ENCODE data around the gene ZNF213.

ZNF213 gene

DNA sequence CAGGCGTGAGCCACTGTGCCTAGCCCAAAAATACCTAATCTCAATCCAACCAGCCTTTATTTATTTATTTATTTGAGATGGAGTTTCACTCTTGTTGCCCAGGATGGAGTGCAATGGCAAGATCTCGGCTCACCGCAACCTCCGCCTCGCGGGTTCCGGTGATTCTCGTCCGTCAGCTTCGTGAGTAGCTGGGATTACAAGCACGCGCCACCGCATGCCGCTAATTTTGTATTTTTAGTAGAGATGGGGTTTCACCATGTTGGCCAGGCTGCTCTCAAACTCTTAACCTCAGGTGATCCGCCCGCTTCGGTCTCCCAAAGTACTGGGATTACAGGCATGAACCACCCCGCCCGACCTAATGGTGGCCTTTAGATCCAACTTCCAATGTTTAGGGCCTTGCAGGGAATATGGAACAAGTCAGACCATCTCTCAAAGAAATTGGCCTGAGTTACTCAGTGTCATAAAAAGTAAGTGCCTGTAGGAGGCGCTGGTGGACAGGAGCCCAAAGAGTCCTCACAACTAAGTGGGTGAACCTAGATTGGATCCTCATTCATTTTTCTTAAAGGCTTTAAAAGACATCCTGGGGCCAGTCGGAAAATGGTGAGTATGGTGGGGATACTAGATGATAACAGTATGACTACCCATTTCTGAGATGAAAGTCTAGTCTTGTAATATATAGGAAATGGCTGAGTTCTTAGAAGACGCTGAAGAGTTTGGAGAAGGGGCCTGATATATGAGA is 40.4 kb upstream of the ZNF213 start:
- no peaks in the 10 kb centered on the region for H3K9me2 ChIP-seq (ENCODE audit: low read depth, low read length)
- no peak overlapping the region for H3K4me2 ChIP-seq (ENCODE audit: low read length)
- H4K20me1 ChIP-seq (ENCODE audit: insufficient read depth, low read length), result no peaks in the 10 kb centered on the region
- H3K9ac ChIP-seq (ENCODE audit: low read length), result no peak overlapping the region
- H3K27ac ChIP-seq (ENCODE audit: low read depth, low read length, poor library complexity, severe bottlenecking), result no peak overlapping the region
- H2AFZ ChIP-seq (ENCODE audit: low read length), result no peak overlapping the region
- no peaks in the 10 kb centered on the region for H3F3A ChIP-seq (ENCODE audit: insufficient read depth, low read length)
- 0 out of 2 replicates have a peak, but pooled peaks cover 4% of the 10 kb centered on the region for H3K27me3 ChIP-seq (ENCODE audit: insufficient read depth, low read length)
- H3K4me1 ChIP-seq (ENCODE audit: insufficient read depth, low read length, severe bottlenecking), result peaks cover 13% of the 10 kb centered on the region
- no peaks in the 10 kb centered on the region for H3K9me3 ChIP-seq (ENCODE audit: low read length)
- H3K4me3 ChIP-seq (ENCODE audit: low read depth, low read length, poor library complexity, severe bottlenecking), result no peak overlapping the region
- no peaks in the 10 kb centered on the region for H3K79me2 ChIP-seq (ENCODE audit: insufficient read depth, low read length)
- no peaks in the 10 kb centered on the region for H3K36me3 ChIP-seq (ENCODE audit: insufficient read depth, low read length)
- TF ChIP-seq EZH2 (IDR thresholded peaks at IDR 0.05; ENCODE audit: borderline replicate concordance, low read length), result no peak
- TF ChIP-seq, protein P1, sequence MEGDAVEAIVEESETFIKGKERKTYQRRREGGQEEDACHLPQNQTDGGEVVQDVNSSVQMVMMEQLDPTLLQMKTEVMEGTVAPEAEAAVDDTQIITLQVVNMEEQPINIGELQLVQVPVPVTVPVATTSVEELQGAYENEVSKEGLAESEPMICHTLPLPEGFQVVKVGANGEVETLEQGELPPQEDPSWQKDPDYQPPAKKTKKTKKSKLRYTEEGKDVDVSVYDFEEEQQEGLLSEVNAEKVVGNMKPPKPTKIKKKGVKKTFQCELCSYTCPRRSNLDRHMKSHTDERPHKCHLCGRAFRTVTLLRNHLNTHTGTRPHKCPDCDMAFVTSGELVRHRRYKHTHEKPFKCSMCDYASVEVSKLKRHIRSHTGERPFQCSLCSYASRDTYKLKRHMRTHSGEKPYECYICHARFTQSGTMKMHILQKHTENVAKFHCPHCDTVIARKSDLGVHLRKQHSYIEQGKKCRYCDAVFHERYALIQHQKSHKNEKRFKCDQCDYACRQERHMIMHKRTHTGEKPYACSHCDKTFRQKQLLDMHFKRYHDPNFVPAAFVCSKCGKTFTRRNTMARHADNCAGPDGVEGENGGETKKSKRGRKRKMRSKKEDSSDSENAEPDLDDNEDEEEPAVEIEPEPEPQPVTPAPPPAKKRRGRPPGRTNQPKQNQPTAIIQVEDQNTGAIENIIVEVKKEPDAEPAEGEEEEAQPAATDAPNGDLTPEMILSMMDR (IDR thresholded peaks at IDR 0.05; ENCODE audit: low read length), result peak; percentile 86

DNA sequence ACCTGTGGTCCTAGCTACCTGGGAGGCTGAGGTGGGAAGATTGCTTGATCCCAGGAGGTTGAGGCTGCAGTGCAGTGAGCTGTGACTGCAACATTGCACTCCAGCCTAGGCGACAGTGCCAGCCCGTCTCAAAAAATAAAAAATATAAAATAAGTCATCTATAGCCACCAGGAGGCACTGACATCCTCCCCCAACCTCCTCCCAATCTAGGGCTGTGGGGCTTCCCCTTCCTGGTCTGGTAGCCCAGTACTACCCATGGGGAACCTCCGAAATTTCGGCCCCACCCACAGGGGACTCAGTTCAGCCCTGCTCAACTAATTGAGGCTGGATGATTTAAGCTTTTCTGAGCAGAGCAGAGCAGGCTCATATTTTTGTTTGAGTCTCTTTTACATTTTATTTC is 39.0 kb upstream of the ZNF213 start:
- Histone ChIP-seq H3K36me3 (ENCODE audit: insufficient read depth, low read length) (no peaks in the 10 kb centered on the region), H3K9me3 (ENCODE audit: low read length) (no peaks in the 10 kb centered on the region), H3K4me1 (ENCODE audit: insufficient read depth, low read length, severe bottlenecking) (peaks cover 19% of the 10 kb centered on the region), H3K9me2 (ENCODE audit: low read depth, low read length) (no peaks in the 10 kb centered on the region), H3F3A (ENCODE audit: insufficient read depth, low read length) (no peaks in the 10 kb centered on the region), H3K27ac (ENCODE audit: low read depth, low read length, poor library complexity, severe bottlenecking) (no peak overlapping the region), H3K27me3 (ENCODE audit: insufficient read depth, low read length) (0 out of 2 replicates have a peak, but pooled peaks cover 4% of the 10 kb centered on the region), H3K79me2 (ENCODE audit: insufficient read depth, low read length) (no peaks in the 10 kb centered on the region), H2AFZ (ENCODE audit: low read length) (no peak overlapping the region), H3K4me3 (ENCODE audit: low read depth, low read length, poor library complexity, severe bottlenecking) (no peak overlapping the region), H3K9ac (ENCODE audit: low read length) (no peak overlapping the region), H4K20me1 (ENCODE audit: insufficient read depth, low read length) (no peaks in the 10 kb centered on the region), H3K4me2 (ENCODE audit: low read length) (no peak overlapping the region)
- no peak for TF ChIP-seq EZH2 (IDR thresholded peaks at IDR 0.05; ENCODE audit: borderline replicate concordance, low read length)
- TF ChIP-seq, protein P1 (IDR thresholded peaks at IDR 0.05; ENCODE audit: low read length), result peak; percentile 34; the same call in 1 of the 2 replicates

DNA sequence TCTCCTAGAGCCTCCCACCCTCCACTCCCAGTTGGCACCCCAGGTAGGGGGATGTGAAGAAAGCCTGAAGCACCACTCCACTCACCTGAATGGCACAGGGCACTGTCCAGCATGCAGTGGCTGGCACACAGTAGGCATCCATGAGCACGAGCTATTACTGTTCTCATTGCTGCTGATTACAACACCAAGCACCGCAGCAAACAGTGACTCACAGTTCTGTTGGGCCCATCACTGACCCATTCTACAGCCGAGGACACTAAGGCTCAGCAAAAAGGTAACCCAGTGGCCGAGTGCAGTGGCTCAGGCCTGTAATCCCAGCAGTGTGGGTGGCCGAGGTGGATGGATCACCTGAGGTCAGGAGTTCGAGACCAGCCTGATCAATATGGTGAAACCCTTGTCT is 38.5 kb upstream of the ZNF213 start:
- H3K4me2 ChIP-seq (ENCODE audit: low read length), result no peak overlapping the region
- H3K79me2 ChIP-seq (ENCODE audit: insufficient read depth, low read length), result no peaks in the 10 kb centered on the region
- H3K9me2 ChIP-seq (ENCODE audit: low read depth, low read length), result no peaks in the 10 kb centered on the region
- H3K4me1 ChIP-seq (ENCODE audit: insufficient read depth, low read length, severe bottlenecking), result peaks cover 23% of the 10 kb centered on the region
- no peaks in the 10 kb centered on the region for H3K36me3 ChIP-seq (ENCODE audit: insufficient read depth, low read length)
- H2AFZ ChIP-seq (ENCODE audit: low read length), result no peak overlapping the region
- no peak overlapping the region for H3K9ac ChIP-seq (ENCODE audit: low read length)
- H3K27ac ChIP-seq (ENCODE audit: low read depth, low read length, poor library complexity, severe bottlenecking), result no peak overlapping the region
- no peak for TF ChIP-seq EZH2 (IDR thresholded peaks at IDR 0.05; ENCODE audit: borderline replicate concordance, low read length)
- TF ChIP-seq, protein P1 (IDR thresholded peaks at IDR 0.05; ENCODE audit: low read length), result no peak
- H3F3A ChIP-seq (ENCODE audit: insufficient read depth, low read length), result no peaks in the 10 kb centered on the region
- 0 out of 2 replicates have a peak, but pooled peaks cover 4% of the 10 kb centered on the region for H3K27me3 ChIP-seq (ENCODE audit: insufficient read depth, low read length)
- H3K9me3 ChIP-seq (ENCODE audit: low read length), result no peaks in the 10 kb centered on the region
- no peak overlapping the region for H3K4me3 ChIP-seq (ENCODE audit: low read depth, low read length, poor library complexity, severe bottlenecking)
- no peaks in the 10 kb centered on the region for H4K20me1 ChIP-seq (ENCODE audit: insufficient read depth, low read length)

Measured in OCI-LY1 (cell line).